HepG2 (cell line): ENCODE measurements around the gene CARMIL3. TPM values are rescaled to one million over a fixed set of nuclear protein-coding genes. Genes with fewer than 3 reads are reported as not detected.

Experiments used
- AFF4 ChIP-seq: sonication (generic); formaldehyde crosslinking; IDR thresholded peaks from 2 replicates; pipeline ENCODE4 v1.4.0; 2020; ENCODE audit warnings: missing genetic modification reagents
- ATAD3A ChIP-seq: sonication (generic); formaldehyde crosslinking; IDR thresholded peaks from 2 replicates; pipeline ENCODE4 v1.4.0; 2020; ENCODE audit warnings: missing genetic modification reagents
- CBX5 ChIP-seq: sonication (generic); formaldehyde crosslinking; IDR thresholded peaks from 2 replicates; pipeline ENCODE4 v1.4.0; 2020; ENCODE audit warnings: missing genetic modification reagents, borderline replicate concordance
- RBFOX2 ChIP-seq: fragments of 200-400 bp; formaldehyde crosslinking; IDR thresholded peaks from 2 replicates; pipeline ENCODE4 v1.6.1; 2017; ENCODE audit warnings: low read depth, mild to moderate bottlenecking, low read length
- RXRB ChIP-seq: IDR thresholded peaks from 2 replicates; pipeline ENCODE4 v1.6.1; 2016; ENCODE audit warnings: borderline replicate concordance, missing genetic modification reagents, missing compliant biosample characterization
- ZFP62 ChIP-seq: sonication (generic); formaldehyde crosslinking; IDR thresholded peaks from 2 replicates; pipeline ENCODE4 v1.4.0; 2020; ENCODE audit warnings: missing genetic modification reagents
- ZNF142 ChIP-seq: sonication (generic); formaldehyde crosslinking; IDR thresholded peaks from 2 replicates; pipeline ENCODE4 v1.4.0; 2020; ENCODE audit warnings: missing genetic modification reagents
- polyA plus RNA-seq, 8 experiments: library from polyadenylated mRNA; depleted of rRNA in 3 of 8; stranded (reverse) in 7 of 8; unstranded in 1 of 8; fragments of >200 nt; fragmentation: Illumina TruSeq in 4 of 8; extraction: Trizol in 4 of 8; gene quantifications; 2 replicates each; pipeline versions ENCODE4 v1.2.1 to v1.2.3, GENCODE V29; 2011 to 2016; ENCODE audit warnings: low read depth in 4 of 8, missing spikeins in 1 of 8, mixed read lengths in 1 of 8; ENCODE audit not compliant: insufficient read depth in 1 of 8
- total RNA-seq, 5 experiments: library from RNA; depleted of rRNA; stranded (reverse); fragments of >200 nt; fragmentation: Illumina TruSeq; extraction: Trizol; gene quantifications; 2 replicates each; pipeline ENCODE4 v1.2.3, GENCODE V29; 2016; ENCODE audit warnings: low read depth in 1 of 5
- TF ChIP-seq, protein P1 (sequence below): sonication (generic); formaldehyde crosslinking; conservative IDR thresholded peaks from 2 replicates; pipeline ENCODE4 v1.4.0; 2020; ENCODE audit warnings: missing genetic modification reagents
- TF ChIP-seq, protein P2 (sequence below): sonication (generic); formaldehyde crosslinking; IDR thresholded peaks from 2 replicates; pipeline ENCODE4 v1.4.0; 2020; ENCODE audit warnings: mild to moderate bottlenecking, missing genetic modification reagents
- TF ChIP-seq, protein P3 (sequence below): sonication (generic); formaldehyde crosslinking; conservative IDR thresholded peaks from 2 replicates; pipeline ENCODE4 v1.4.0; 2020; ENCODE audit warnings: mild to moderate bottlenecking, missing genetic modification reagents, moderate library complexity

Gene CARMIL3
- total and polyA plus RNA-seq, 2 of the 13 experiments (the other 11 are each of a cell fraction or from before 2014, with no cell fraction given): 0.27 to 0.55 TPM

DNA sequence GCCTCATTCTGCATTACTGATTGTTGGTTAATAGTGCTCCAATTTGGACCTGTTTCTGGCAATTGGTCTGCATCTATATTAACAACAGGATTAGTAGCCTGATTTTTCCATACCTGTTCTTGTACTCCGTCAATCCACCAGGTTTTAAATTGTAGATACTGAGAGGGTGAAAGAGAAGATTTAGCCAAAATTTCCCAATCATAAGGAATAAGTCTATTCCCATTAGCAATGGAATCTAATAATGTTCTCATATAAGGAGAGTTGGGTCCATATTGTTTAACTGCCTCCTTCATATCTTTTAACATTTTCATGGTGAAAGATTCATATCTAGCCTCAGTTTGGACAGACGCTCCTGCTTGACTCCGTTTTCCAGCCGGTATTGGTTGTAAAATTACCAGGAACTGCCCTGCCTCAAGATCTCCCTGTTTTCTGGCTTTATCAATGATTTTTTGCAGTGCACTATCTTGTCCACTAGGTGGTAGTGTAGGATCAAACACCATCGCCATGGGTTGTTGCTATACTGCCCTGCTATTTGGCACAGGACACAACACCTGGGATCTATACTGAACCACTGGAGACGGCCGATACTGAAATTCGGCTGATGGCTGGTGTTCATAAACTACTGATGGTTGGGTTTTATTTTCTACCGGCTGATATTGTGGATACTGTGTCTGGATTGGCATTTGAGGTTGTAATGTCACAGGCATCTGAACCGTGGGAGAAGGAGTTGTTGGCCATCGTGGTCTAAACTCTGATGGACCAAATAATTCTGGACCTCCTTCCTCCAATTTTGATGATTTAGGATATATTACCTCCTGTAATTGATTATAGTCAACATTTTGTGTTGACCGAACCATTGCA lies 37.9 kb upstream of the CARMIL3 start (continued):
- TF ChIP-seq, protein P1, sequence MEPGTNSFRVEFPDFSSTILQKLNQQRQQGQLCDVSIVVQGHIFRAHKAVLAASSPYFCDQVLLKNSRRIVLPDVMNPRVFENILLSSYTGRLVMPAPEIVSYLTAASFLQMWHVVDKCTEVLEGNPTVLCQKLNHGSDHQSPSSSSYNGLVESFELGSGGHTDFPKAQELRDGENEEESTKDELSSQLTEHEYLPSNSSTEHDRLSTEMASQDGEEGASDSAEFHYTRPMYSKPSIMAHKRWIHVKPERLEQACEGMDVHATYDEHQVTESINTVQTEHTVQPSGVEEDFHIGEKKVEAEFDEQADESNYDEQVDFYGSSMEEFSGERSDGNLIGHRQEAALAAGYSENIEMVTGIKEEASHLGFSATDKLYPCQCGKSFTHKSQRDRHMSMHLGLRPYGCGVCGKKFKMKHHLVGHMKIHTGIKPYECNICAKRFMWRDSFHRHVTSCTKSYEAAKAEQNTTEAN (CRISPR knock-in tag): 0 out of 2 replicates have a peak, but pooled peaks have one; percentile 64
- TF ChIP-seq, protein P2, sequence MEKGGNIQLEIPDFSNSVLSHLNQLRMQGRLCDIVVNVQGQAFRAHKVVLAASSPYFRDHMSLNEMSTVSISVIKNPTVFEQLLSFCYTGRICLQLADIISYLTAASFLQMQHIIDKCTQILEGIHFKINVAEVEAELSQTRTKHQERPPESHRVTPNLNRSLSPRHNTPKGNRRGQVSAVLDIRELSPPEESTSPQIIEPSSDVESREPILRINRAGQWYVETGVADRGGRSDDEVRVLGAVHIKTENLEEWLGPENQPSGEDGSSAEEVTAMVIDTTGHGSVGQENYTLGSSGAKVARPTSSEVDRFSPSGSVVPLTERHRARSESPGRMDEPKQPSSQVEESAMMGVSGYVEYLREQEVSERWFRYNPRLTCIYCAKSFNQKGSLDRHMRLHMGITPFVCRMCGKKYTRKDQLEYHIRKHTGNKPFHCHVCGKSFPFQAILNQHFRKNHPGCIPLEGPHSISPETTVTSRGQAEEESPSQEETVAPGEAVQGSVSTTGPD (CRISPR knock-in tag): no peak
- TF ChIP-seq, protein P3, sequence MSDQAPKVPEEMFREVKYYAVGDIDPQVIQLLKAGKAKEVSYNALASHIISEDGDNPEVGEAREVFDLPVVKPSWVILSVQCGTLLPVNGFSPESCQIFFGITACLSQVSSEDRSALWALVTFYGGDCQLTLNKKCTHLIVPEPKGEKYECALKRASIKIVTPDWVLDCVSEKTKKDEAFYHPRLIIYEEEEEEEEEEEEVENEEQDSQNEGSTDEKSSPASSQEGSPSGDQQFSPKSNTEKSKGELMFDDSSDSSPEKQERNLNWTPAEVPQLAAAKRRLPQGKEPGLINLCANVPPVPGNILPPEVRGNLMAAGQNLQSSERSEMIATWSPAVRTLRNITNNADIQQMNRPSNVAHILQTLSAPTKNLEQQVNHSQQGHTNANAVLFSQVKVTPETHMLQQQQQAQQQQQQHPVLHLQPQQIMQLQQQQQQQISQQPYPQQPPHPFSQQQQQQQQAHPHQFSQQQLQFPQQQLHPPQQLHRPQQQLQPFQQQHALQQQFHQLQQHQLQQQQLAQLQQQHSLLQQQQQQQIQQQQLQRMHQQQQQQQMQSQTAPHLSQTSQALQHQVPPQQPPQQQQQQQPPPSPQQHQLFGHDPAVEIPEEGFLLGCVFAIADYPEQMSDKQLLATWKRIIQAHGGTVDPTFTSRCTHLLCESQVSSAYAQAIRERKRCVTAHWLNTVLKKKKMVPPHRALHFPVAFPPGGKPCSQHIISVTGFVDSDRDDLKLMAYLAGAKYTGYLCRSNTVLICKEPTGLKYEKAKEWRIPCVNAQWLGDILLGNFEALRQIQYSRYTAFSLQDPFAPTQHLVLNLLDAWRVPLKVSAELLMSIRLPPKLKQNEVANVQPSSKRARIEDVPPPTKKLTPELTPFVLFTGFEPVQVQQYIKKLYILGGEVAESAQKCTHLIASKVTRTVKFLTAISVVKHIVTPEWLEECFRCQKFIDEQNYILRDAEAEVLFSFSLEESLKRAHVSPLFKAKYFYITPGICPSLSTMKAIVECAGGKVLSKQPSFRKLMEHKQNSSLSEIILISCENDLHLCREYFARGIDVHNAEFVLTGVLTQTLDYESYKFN: 0 out of 2 replicates have a peak, but pooled peaks have one; percentile 49
- TF ChIP-seq AFF4 (no peak), ATAD3A (CRISPR knock-in tag) (no peak), CBX5 (peak; percentile 79; the same call in 1 of the 2 replicates), ZNF142 (CRISPR knock-in tag) (no peak; the same call in 1 of the 2 replicates), RXRB (CRISPR knock-in tag) (peak; percentile 74), RBFOX2 (no peak), ZFP62 (CRISPR knock-in tag) (no peak)
